Spleen (tissue), 11 donors: ENCODE measurements around the gene TIMM29. TPM values are rescaled to one million over a fixed set of nuclear protein-coding genes. Genes with fewer than 3 reads are reported as not detected.
A peak's percentile ranks its signal among the peaks of the same experiment; 100 is the strongest.

Experiments used
- DNase-seq: peaks from one replicate; pipeline ENCODE4 v3.0.0-alpha.2; 2020
- H3K27ac ChIP-seq, 8 donors: fragments of 200-600 bp; sonication (generic) in 7 of 8; 1 replicate in 4 of 8; 2 replicates in 4 of 8; pipeline versions ENCODE4 v1.5.0 to v1.8.0; 2016 to 2021; ENCODE audit warnings: inconsistent platforms in 4 of 8, mild to moderate bottlenecking in 4 of 8, moderate library complexity in 1 of 8
- H3K27me3 ChIP-seq, 7 donors: fragments of 200-600 bp; sonication (generic) in 6 of 7; replicated peaks in 1 of 7; 1 replicate in 4 of 7; 2 replicates in 3 of 7; pipeline versions ENCODE4 v1.5.0 to v1.8.0; 2016 to 2021; ENCODE audit warnings: inconsistent platforms in 3 of 7, mild to moderate bottlenecking in 1 of 7
- H3K36me3 ChIP-seq, 6 donors: fragments of 200-600 bp; sonication (generic) in 5 of 6; 1 replicate in 4 of 6; 2 replicates in 2 of 6; pipeline versions ENCODE4 v1.5.0 to v1.8.0; 2016 to 2021; ENCODE audit warnings: inconsistent platforms in 2 of 6
- H3K4me1 ChIP-seq, 6 donors: fragments of 200-600 bp; sonication (generic) in 5 of 6; 1 replicate in 3 of 6; 2 replicates in 3 of 6; pipeline versions ENCODE4 v1.5.0 to v1.8.0; 2016 to 2021; ENCODE audit warnings: inconsistent platforms in 3 of 6
- H3K4me3 ChIP-seq, 8 donors: fragments of 200-600 bp; sonication (generic) in 7 of 8; 1 replicate in 4 of 8; 2 replicates in 4 of 8; pipeline versions ENCODE4 v1.5.0 to v1.8.0; 2016 to 2021; ENCODE audit warnings: inconsistent platforms in 4 of 8, mild to moderate bottlenecking in 4 of 8, moderate library complexity in 2 of 8
- H3K9me3 ChIP-seq, 8 donors: fragments of 200-600 bp; sonication (generic) in 7 of 8; 1 replicate in 4 of 8; 2 replicates in 4 of 8; pipeline versions ENCODE4 v1.5.0 to v1.8.0; 2016 to 2021; ENCODE audit warnings: inconsistent platforms in 4 of 8
- POLR2A ChIP-seq, 3 donors: fragments of 450-650 bp; IDR thresholded peaks; one replicate each; pipeline ENCODE4 v1.5.1; 2017; ENCODE audit warnings: antibody characterized with exemption in 3 of 3, mild to moderate bottlenecking in 1 of 3
- POLR2AphosphoS5 ChIP-seq, 3 donors: sonication (generic); formaldehyde crosslinking; IDR thresholded peaks; one replicate each; pipeline ENCODE4 v1.5.1; 2017; ENCODE audit warnings: antibody characterized with exemption in 3 of 3
- WGBS, 5 donors: extraction: QIAGEN DNeasy Blood & Tissue Kit in 3 of 5; methylation state at CpG; one replicate each; pipeline versions ENCODE4 v1.1.5 to v1.1.7; 2013 to 2018; 5-methylcytosine and 5-hydroxymethylcytosine counted together
- intact Hi-C: fragments of 100-400 bp; cut with DNase I; formaldehyde crosslinking; loops from one replicate; pipeline ENCODE4 v1.15.0; 2023; ENCODE audit warnings: low total_unique reads
- polyA plus RNA-seq, 3 donors: library from polyadenylated mRNA; stranded (reverse); fragments of 200-250 nt; gene quantifications; one replicate each; pipeline ENCODE4 v1.2.1, GENCODE V29; 2013
- total RNA-seq, 7 donors: library from RNA; depleted of rRNA in 3 of 7; stranded (reverse); fragments of >200 nt in 3 of 7; fragmentation: NEBNext Ultra II Directional in 4 of 7; extraction: Animal tissue kit (Norgen Biotek cat#: 25700) in 4 of 7; gene quantifications; one replicate each; pipeline versions ENCODE4 v1.1.0 to v1.2.1, GENCODE V29; 2016 to 2021
- TF ChIP-seq, protein P1 (sequence below), 11 experiments: fragments of 200-600 bp in 7 of 11; fragments of 450-650 bp in 4 of 11; sonication (generic) in 4 of 11; IDR thresholded peaks in 8 of 11; conservative IDR thresholded peaks in 3 of 11; 1 replicate in 7 of 11; 2 replicates in 4 of 11; pipeline versions ENCODE4 v1.4.0 to v1.8.0; 2016 to 2021; ENCODE audit warnings: antibody characterized with exemption in 11 of 11, inconsistent platforms in 4 of 11, mild to moderate bottlenecking in 1 of 11
- donor health status: healthy with polysubstance abuse.
- donor health status: DM: no; HTN: no; CAD: no; lungs with moderate emphysema.
- donor health status: DM: no; HTN: no; CAD: no.
- donor health status: Bipolar disorder and iron deficiency.
- donor health status: healthy.
- donor health status: DM: no; HTN: no; CAD: no.
- donor health status: DM: yes; HTN: yes; CAD: no.

Gene TIMM29
- total and polyA plus RNA-seq, 10 donors, result 6.8 to 24.3 (median 19.6) TPM

DNA sequence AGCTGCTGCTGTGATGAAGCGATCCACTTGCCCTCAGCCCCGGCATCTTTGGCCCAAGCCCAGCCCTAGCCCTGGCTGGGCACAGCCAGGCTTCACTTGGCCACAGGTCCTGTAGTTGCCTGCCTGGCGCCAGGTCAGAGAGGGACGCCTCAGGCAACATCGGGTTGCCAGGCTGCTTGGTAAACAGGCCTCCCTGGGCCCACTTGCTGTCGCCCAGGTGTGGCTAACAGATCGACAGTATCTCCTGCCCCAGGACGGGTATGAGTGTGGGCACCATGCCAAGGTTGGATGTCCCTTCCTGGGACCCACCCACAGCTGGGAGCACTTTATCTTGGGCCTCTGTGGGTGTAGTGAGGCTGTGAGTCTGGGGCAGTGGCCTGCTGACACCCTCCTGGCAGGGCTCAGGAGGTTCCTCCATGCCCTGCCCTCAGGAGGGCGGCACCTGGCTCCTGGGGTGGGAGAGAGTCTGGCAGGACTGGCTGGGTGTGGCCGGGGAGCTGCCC lies 29.4 kb upstream of the TIMM29 start:
- peaks cover 0 to 10% (median 6%) of the 10 kb centered on the region in 8 donors for H3K9me3 ChIP-seq
- H3K36me3 ChIP-seq, result peaks cover 0 to 4% (median 0%) of the 10 kb centered on the region in 6 donors
- no peak overlapping the region for H3K4me3 ChIP-seq
- DNase-seq, result no peak
- TF ChIP-seq POLR2A (IDR thresholded peaks at IDR 0.05), result no peak
- TF ChIP-seq, protein P1, sequence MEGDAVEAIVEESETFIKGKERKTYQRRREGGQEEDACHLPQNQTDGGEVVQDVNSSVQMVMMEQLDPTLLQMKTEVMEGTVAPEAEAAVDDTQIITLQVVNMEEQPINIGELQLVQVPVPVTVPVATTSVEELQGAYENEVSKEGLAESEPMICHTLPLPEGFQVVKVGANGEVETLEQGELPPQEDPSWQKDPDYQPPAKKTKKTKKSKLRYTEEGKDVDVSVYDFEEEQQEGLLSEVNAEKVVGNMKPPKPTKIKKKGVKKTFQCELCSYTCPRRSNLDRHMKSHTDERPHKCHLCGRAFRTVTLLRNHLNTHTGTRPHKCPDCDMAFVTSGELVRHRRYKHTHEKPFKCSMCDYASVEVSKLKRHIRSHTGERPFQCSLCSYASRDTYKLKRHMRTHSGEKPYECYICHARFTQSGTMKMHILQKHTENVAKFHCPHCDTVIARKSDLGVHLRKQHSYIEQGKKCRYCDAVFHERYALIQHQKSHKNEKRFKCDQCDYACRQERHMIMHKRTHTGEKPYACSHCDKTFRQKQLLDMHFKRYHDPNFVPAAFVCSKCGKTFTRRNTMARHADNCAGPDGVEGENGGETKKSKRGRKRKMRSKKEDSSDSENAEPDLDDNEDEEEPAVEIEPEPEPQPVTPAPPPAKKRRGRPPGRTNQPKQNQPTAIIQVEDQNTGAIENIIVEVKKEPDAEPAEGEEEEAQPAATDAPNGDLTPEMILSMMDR (IDR thresholded peaks at IDR 0.05 in 8 of 11, conservative IDR thresholded peaks at IDR 0.05 in 3 of 11), result no peak
- no peak for TF ChIP-seq POLR2AphosphoS5 (IDR thresholded peaks at IDR 0.05)
- 81 to 93% (median 83%) methylated on average over 8 to 10 of the region's 10 CpGs for WGBS, 5 donors
- intact Hi-C loops, result no loop called here
- peaks cover 6 to 36% (median 15%) of the 10 kb centered on the region in 6 donors for H3K4me1 ChIP-seq
- no peaks in the 10 kb centered on the region for H3K27me3 ChIP-seq
- H3K27ac ChIP-seq, result peak overlapping the region in 1 of 8 donors; percentile 1

DNA sequence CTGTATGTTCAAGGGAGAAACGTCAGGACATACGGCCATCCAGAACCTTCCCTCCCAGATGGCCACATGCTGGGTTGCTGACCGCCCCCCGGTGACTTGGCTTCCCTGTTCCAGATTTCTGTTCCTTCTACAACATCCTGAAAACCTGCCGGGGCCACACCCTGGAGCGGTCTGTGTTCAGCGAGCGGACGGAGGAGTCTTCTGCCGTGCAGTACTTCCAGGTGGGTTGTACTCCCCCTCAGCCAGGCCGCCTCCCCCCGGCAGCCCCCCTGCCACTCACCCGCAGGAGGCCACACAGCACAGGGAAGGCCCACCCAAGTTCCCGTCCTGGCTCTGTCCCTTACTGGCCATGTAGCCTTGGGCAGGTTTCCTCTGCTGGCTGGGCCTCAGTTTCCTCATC lies 20.7 kb upstream of the TIMM29 start:
- TF ChIP-seq, protein P1 (IDR thresholded peaks at IDR 0.05 in 8 of 11, conservative IDR thresholded peaks at IDR 0.05 in 3 of 11), result no peak
- TF ChIP-seq POLR2A (IDR thresholded peaks at IDR 0.05), result no peak
- TF ChIP-seq POLR2AphosphoS5 (IDR thresholded peaks at IDR 0.05), result no peak
- Histone ChIP-seq H3K4me3 (no peak overlapping the region), H3K27ac (no peak overlapping the region), H3K4me1 (no peaks in the 10 kb centered on the region), H3K27me3 (no peaks in the 10 kb centered on the region), H3K36me3 (peaks cover 0 to 82% (median 46%) of the 10 kb centered on the region in 6 donors), H3K9me3 (peaks cover 0 to 4% (median under 1%) of the 10 kb centered on the region in 8 donors)
- DNase-seq, result no peak
- 89 to 95% (median 92%) methylated on average over 10 to 14 of the region's 14 CpGs for WGBS, 5 donors
- intact Hi-C loops, result no loop called here

DNA sequence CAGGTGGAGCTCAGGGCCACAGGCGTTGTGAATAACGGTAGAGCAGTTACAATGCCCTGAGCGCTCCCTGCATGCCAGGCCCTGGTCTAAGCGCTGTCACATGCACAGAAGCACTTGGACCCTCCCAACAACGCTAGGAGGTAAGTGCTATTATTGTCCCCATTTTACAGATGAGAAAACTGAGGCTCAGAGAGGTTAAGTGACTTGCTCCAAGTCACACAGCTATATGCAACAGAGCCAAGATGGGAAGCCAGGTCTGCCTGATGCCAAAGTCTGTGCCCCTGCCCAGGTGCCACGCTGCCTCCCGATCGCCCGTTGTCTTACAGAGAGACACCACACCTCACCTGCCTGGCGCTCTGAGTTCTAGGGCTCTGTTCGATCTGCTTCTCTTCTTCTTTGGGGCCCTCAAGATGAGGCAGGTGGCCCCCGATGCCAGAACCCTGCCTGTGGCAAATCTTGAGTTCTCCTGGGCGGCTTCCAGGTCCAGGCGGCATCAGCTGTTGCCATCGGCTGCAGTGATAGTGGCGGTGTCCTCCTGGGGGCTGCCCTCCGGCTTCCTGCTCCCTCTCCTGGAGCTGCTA lies 20.1 kb upstream of the TIMM29 start:
- peaks cover 0 to 86% (median 49%) of the 10 kb centered on the region in 6 donors for H3K36me3 ChIP-seq
- 94 to 96% (median 95%) methylated on average over 15 to 17 of the region's 17 CpGs for whole genome bisulfite sequencing, 5 donors
- H3K27me3 ChIP-seq, result no peaks in the 10 kb centered on the region
- no peaks in the 10 kb centered on the region for H3K9me3 ChIP-seq
- no peaks in the 10 kb centered on the region for H3K4me1 ChIP-seq
- intact Hi-C loops, result no loop called here
- TF ChIP-seq, protein P1 (IDR thresholded peaks at IDR 0.05 in 8 of 11, conservative IDR thresholded peaks at IDR 0.05 in 3 of 11), result no peak
- TF ChIP-seq POLR2A (IDR thresholded peaks at IDR 0.05) (no peak), POLR2AphosphoS5 (IDR thresholded peaks at IDR 0.05) (no peak)
- H3K27ac ChIP-seq, result no peak overlapping the region
- H3K4me3 ChIP-seq, result no peak overlapping the region
- no peak for DNase-seq

DNA sequence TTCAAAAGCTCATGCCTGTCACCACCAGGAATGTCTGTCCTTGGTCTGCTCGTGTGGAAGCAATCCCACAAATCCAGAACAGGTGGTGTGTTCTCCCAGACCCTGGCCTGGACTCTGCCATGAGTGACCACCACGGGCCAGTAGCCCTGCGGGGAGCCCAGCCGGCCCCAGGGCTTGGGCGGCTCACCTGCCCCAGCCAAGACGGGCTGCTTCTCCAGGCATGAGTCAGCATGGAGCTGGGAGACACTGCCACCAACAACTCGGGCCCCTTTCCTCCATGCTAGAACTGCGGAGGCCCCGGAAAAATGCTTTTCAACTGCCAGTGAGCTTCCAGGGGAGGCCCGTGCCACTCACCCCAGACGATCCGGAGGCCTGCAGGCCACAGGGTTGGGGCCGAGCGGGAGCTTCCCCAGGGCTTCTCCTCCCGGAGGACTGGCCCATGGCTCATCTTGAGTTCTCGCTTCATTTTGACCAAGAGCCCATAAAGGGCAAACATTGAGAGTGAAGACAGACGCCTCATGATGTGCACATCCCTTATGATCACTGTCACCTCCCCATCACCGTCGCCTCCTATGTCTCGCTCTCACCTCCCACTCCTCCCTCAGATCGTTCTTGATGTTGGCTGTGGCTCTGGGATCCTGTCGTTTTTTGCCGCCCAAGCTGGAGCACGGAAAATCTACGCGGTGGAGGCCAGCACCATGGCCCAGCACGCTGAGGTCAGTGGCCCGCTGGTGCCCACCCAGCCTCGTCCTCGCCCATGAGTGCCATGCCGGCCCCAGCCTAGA lies 16.8 kb upstream of the TIMM29 start:
- Histone ChIP-seq H3K4me3 (no peak overlapping the region), H3K27me3 (no peaks in the 10 kb centered on the region), H3K4me1 (no peaks in the 10 kb centered on the region), H3K27ac (peak overlapping the region in 1 of 8 donors; percentile 45), H3K36me3 (peaks cover 0 to 99% (median 64%) of the 10 kb centered on the region in 6 donors), H3K9me3 (no peaks in the 10 kb centered on the region)
- 91 to 95% (median 93%) methylated on average over 24 to 31 of the region's 31 CpGs for WGBS, 5 donors
- intact Hi-C loops, result no loop called here
- TF ChIP-seq POLR2A (IDR thresholded peaks at IDR 0.05) (no peak), POLR2AphosphoS5 (IDR thresholded peaks at IDR 0.05) (no peak)
- TF ChIP-seq, protein P1 (IDR thresholded peaks at IDR 0.05 in 8 of 11, conservative IDR thresholded peaks at IDR 0.05 in 3 of 11), result no peak
- DNase-seq, result no peak
